KMS-11 (cell line): Measurements from ENCODE around the gene ZNF862.

Source experiments
- H2AFZ ChIP-seq: fragments of 200-600 bp; sonication (generic); 2 replicates; pipeline ENCODE4 v1.6.1; 2016; ENCODE audit warnings: antibody characterized with exemption, mixed run types, low read depth
- H3K27ac ChIP-seq: fragments of 200-600 bp; sonication (generic); 2 replicates; pipeline ENCODE4 v1.6.1; 2016; ENCODE audit warnings: mild to moderate bottlenecking, mixed run types
- H3K27me3 ChIP-seq: fragments of 200-600 bp; sonication (generic); 2 replicates; pipeline ENCODE4 v1.6.1; 2017; ENCODE audit warnings: mild to moderate bottlenecking, low read depth, mixed run types, moderate library complexity; ENCODE audit not compliant: insufficient read depth
- H3K36me3 ChIP-seq: fragments of 200-600 bp; sonication (generic); 2 replicates; pipeline ENCODE4 v1.6.1; 2017; ENCODE audit warnings: mild to moderate bottlenecking, mixed run types; ENCODE audit not compliant: insufficient read depth
- H3K4me1 ChIP-seq: fragments of 200-600 bp; sonication (generic); 2 replicates; pipeline ENCODE4 v1.6.1; 2016; ENCODE audit warnings: mild to moderate bottlenecking, low read depth, mixed run types; ENCODE audit not compliant: poor library complexity, severe bottlenecking
- H3K4me2 ChIP-seq: fragments of 200-600 bp; sonication (generic); 2 replicates; pipeline ENCODE4 v1.7.0; 2016; ENCODE audit warnings: mild to moderate bottlenecking, mixed run types
- H3K4me3 ChIP-seq: fragments of 200-600 bp; sonication (generic); IDR thresholded peaks from 2 replicates; pipeline ENCODE4 v1.6.1; 2017; ENCODE audit warnings: low read depth, low read length, mixed read lengths; ENCODE audit not compliant: insufficient read depth
- H3K79me2 ChIP-seq: fragments of 200-600 bp; sonication (generic); 2 replicates; pipeline ENCODE4 v1.6.1; 2016; ENCODE audit warnings: low read depth, mixed run types; ENCODE audit not compliant: insufficient read depth
- H3K9ac ChIP-seq: fragments of 200-600 bp; sonication (generic); 2 replicates; pipeline ENCODE4 v1.6.1; 2016; ENCODE audit warnings: mild to moderate bottlenecking, mixed run types
- H4K20me1 ChIP-seq: fragments of 200-600 bp; sonication (generic); 2 replicates; pipeline ENCODE4 v1.6.1; 2016; ENCODE audit warnings: mild to moderate bottlenecking, mixed run types; ENCODE audit not compliant: insufficient read depth
- TF ChIP-seq, protein P1 (sequence below): fragments of 200-600 bp; sonication (generic); conservative IDR thresholded peaks from 2 replicates; pipeline ENCODE4 v1.6.1; 2017; ENCODE audit warnings: low read depth, mild to moderate bottlenecking, antibody characterized with exemption, low read length, moderate library complexity, mixed read lengths

ZNF862 gene

DNA sequence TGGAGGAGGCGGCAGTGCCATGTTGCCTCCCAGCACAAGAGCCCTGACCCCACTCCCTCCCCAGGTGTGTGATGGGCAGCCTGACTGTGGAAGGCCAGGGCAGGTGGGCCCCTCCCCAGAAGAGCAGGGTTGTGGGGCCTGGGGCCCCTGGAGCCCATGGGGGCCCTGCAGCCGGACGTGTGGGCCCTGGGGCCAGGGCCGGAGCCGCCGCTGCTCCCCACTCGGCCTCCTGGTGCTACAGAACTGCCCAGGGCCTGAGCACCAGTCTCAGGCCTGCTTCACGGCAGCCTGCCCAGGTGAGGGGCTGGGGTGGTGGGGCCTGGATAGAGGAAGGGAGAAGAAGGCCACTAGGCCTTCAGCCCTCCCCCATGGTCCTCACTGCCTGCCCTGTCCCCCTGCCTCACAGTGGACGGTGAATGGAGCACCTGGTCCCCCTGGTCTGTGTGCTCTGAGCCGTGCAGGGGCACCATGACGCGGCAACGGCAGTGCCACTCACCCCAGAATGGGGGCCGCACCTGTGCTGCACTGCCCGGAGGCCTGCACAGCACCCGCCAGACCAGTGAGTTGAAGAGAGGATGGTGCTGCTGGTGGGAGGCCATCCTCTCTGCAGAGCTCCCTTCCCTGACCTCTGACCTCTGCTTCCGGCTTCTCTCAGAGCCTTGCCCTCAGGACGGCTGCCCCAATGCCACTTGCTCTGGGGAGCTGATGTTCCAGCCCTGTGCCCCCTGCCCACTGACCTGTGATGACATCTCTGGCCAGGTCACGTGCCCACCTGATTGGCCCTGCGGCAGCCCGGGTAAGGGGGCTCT is 46.6 kb upstream of the ZNF862 start:
- TF ChIP-seq, protein P1, sequence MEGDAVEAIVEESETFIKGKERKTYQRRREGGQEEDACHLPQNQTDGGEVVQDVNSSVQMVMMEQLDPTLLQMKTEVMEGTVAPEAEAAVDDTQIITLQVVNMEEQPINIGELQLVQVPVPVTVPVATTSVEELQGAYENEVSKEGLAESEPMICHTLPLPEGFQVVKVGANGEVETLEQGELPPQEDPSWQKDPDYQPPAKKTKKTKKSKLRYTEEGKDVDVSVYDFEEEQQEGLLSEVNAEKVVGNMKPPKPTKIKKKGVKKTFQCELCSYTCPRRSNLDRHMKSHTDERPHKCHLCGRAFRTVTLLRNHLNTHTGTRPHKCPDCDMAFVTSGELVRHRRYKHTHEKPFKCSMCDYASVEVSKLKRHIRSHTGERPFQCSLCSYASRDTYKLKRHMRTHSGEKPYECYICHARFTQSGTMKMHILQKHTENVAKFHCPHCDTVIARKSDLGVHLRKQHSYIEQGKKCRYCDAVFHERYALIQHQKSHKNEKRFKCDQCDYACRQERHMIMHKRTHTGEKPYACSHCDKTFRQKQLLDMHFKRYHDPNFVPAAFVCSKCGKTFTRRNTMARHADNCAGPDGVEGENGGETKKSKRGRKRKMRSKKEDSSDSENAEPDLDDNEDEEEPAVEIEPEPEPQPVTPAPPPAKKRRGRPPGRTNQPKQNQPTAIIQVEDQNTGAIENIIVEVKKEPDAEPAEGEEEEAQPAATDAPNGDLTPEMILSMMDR: no peak
- Histone ChIP-seq H3K27me3 (peaks cover 85% of the 10 kb centered on the region), H3K4me2 (no peak overlapping the region)

DNA sequence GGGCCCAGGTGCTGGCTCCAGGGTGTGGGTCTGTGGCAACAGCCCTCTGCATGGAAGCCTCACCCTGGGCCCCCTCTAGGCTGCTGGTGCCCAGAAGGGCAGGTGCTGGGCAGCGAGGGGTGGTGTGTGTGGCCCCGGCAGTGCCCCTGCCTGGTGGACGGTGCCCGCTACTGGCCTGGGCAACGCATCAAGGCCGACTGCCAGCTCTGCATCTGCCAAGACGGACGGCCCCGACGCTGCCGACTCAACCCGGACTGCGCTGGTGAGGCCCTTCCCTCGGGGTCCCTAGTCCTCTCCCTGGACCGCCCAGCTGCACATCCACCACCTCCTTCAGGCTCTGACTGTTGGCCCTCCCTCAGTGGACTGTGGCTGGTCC is 46.0 kb upstream of the ZNF862 start:
- H3K79me2 ChIP-seq: no peaks in the 10 kb centered on the region
- H3K27ac ChIP-seq: no peak overlapping the region
- no peaks in the 10 kb centered on the region for H3K36me3 ChIP-seq
- no peak overlapping the region for H3K4me2 ChIP-seq
- H3K27me3 ChIP-seq: peaks cover 84% of the 10 kb centered on the region
- H3K4me3 ChIP-seq: no peak overlapping the region
- H2AFZ ChIP-seq: no peak overlapping the region
- TF ChIP-seq, protein P1: no peak
- no peaks in the 10 kb centered on the region for H3K4me1 ChIP-seq
- no peaks in the 10 kb centered on the region for H4K20me1 ChIP-seq
- H3K9ac ChIP-seq: no peak overlapping the region

More for the DNA sequence above, 46.6 kb upstream of the ZNF862 start:
- no peaks in the 10 kb centered on the region for H4K20me1 ChIP-seq
- no peaks in the 10 kb centered on the region for H3K36me3 ChIP-seq
- H3K4me1 ChIP-seq: no peaks in the 10 kb centered on the region
- no peak overlapping the region for H3K27ac ChIP-seq
- no peak overlapping the region for H2AFZ ChIP-seq
- H3K9ac ChIP-seq: no peak overlapping the region
- H3K4me3 ChIP-seq: no peak overlapping the region
- no peaks in the 10 kb centered on the region for H3K79me2 ChIP-seq

DNA sequence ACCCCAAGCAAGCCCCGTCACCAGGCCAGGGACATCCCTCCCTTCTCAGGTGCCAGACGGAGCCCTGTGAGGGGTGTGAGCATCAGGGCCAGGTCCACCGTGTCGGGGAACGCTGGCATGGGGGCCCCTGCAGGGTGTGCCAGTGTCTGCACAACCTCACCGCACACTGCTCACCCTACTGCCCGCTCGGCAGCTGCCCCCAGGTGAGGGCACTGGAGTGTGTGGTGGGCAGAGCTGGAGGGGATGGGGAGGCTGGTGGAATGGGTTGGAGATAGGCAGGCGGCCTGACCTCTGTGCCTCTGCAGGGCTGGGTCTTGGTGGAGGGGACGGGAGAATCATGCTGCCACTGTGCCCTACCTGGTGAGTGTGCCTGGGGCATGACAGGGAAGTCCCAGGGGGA is 44.9 kb upstream of the ZNF862 start:
- H3K4me1 ChIP-seq: no peaks in the 10 kb centered on the region
- peaks cover 78% of the 10 kb centered on the region for H3K27me3 ChIP-seq
- no peaks in the 10 kb centered on the region for H4K20me1 ChIP-seq
- H3K4me2 ChIP-seq: no peak overlapping the region
- no peaks in the 10 kb centered on the region for H3K79me2 ChIP-seq
- H3K27ac ChIP-seq: no peak overlapping the region
- no peak overlapping the region for H3K9ac ChIP-seq
- no peak overlapping the region for H3K4me3 ChIP-seq
- H3K36me3 ChIP-seq: no peaks in the 10 kb centered on the region
- no peak overlapping the region for H2AFZ ChIP-seq
- TF ChIP-seq, protein P1: no peak

DNA sequence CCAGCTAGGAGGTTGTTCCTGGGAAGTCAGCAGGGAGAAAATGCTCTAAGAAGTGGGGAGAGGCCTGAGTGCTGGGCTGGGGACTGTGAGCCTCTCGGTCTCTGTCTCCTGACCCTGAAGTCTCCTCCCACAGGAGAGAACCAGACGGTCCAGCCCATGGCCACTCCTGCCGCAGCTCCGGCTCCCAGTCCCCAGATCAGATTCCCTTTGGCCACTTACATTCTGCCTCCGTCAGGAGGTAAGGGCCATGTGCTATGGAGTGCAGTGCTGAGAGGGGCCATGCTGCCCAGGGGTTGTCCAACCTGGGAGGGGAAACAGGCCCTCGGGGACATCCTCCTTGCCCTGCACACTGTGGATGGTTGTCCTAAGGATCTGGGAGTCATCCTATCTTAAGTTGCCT is 43.5 kb upstream of the ZNF862 start:
- Histone ChIP-seq H2AFZ (no peak overlapping the region), H3K27ac (no peak overlapping the region), H3K36me3 (no peaks in the 10 kb centered on the region), H3K4me1 (no peaks in the 10 kb centered on the region), H3K9ac (no peak overlapping the region), H4K20me1 (no peaks in the 10 kb centered on the region), H3K4me2 (no peak overlapping the region), H3K79me2 (no peaks in the 10 kb centered on the region), H3K4me3 (no peak overlapping the region), H3K27me3 (peaks cover 65% of the 10 kb centered on the region)
- TF ChIP-seq, protein P1: no peak
